K562 (cell line): Measurements from ENCODE around the gene RPL27. TPM values are rescaled to one million over a fixed set of nuclear protein-coding genes. Genes with fewer than 3 reads are reported as not detected.
A peak's percentile ranks its signal among the peaks of the same experiment; 100 is the strongest.

Experiments used
- ATAC-seq: fragments of 200-7000 bp; cut with Tn5 transposase; 3 replicates; pipeline ENCODE4 v1.9.1; 2020; ENCODE audit warnings: moderate library complexity
- BruUV-seq: library from RNA; stranded (reverse); fragments of 400-500 nt; replicated peaks from 2 replicates; lab custom pipeline; 2021; lab: Mats Ljungman, UMichigan
- CTCF ChIA-PET: fragments of 300-600 bp; formaldehyde crosslinking; extraction: SDS; loops from one replicate; lab custom pipeline; 2021; ENCODE audit warnings: low intra/inter-chr PET ratio; lab: Yijun Ruan, JAX
- POLR2A ChIA-PET: fragments of 300-600, 350-650 bp; sonication (Branson Sonifier 250); formaldehyde crosslinking; extraction: SDS; loops from one replicate; lab custom pipeline; 2021; ENCODE audit warnings: antibody characterized with exemption, inconsistent platforms; lab: Yijun Ruan, JAX
- DNase-seq, 4 experiments: peaks; one replicate each; pipeline versions ENCODE4 v3.0.0 to v3.0.0-alpha.2; 2011 to 2018; ENCODE audit warnings: low spot score in 3 of 4, mixed read lengths in 3 of 4; ENCODE audit errors: extremely low read depth in 1 of 4
- FAIRE-seq: peaks from 2 replicates; lab custom pipeline; 2011; peaks lifted over from hg19 to GRCh38; lab: Jason Lieb, UNC
- H2AFZ ChIP-seq: 2 replicates; pipeline ENCODE4 v1.6.0; 2011; ENCODE audit warnings: low read depth, low read length, control low read depth, inconsistent platforms
- H3K27ac ChIP-seq: fragments of 200-600 bp; 3 replicates; pipeline ENCODE4 v1.8.0; 2011; ENCODE audit warnings: low read depth, mild to moderate bottlenecking, control low read depth, inconsistent platforms, low read length, moderate library complexity, mixed read lengths; ENCODE audit errors: extremely low read depth
- H3K27me3 ChIP-seq, 2 experiments: fragments of 300-600 bp in 1 of 2; 2 replicates in 1 of 2; 3 replicates in 1 of 2; pipeline versions ENCODE4 v1.6.0 to v1.8.0; 2011; ENCODE audit warnings: inconsistent platforms in 2 of 2, low read length in 2 of 2, mild to moderate bottlenecking in 1 of 2, mixed read lengths in 1 of 2, moderate library complexity in 1 of 2; ENCODE audit not compliant: control insufficient read depth in 2 of 2, insufficient read depth in 2 of 2
- H3K36me3 ChIP-seq: fragments of 300-600 bp; 3 replicates; pipeline ENCODE4 v1.8.0; 2011; ENCODE audit warnings: mild to moderate bottlenecking, low read length, inconsistent platforms; ENCODE audit not compliant: control insufficient read depth, insufficient read depth
- H3K4me1 ChIP-seq, 2 experiments: fragments of 200-600 bp in 1 of 2; replicated peaks in 1 of 2; 2 replicates in 1 of 2; 3 replicates in 1 of 2; pipeline versions ENCODE4 v1.5.1 to v1.8.0; 2011; ENCODE audit warnings: inconsistent platforms in 2 of 2, low read length in 2 of 2, mild to moderate bottlenecking in 1 of 2, mixed read lengths in 1 of 2, moderate library complexity in 1 of 2; ENCODE audit not compliant: control insufficient read depth in 2 of 2, insufficient read depth in 2 of 2
- H3K4me2 ChIP-seq: 2 replicates; pipeline ENCODE4 v1.6.1; 2011; ENCODE audit warnings: low read length, control low read depth, inconsistent platforms, mixed read lengths; ENCODE audit not compliant: insufficient read depth
- H3K4me3 ChIP-seq: fragments of 200-600 bp; sonication (generic), shearing (Covaris generic); 2 replicates; pipeline ENCODE4 v1.5.1; 2016; ENCODE audit warnings: control low read depth, inconsistent platforms
- H3K79me2 ChIP-seq: fragments of 200-600 bp; 3 replicates; pipeline ENCODE4 v1.8.0; 2011; ENCODE audit warnings: low read length, inconsistent platforms; ENCODE audit not compliant: control insufficient read depth, insufficient read depth
- H3K9ac ChIP-seq, 2 experiments: 2 replicates each; pipeline versions ENCODE4 v1.6.0 to v1.6.1; 2011; ENCODE audit warnings: low read depth in 2 of 2, low read length in 2 of 2, control low read depth in 1 of 2, inconsistent platforms in 1 of 2, mild to moderate bottlenecking in 1 of 2, mixed read lengths in 1 of 2; ENCODE audit not compliant: insufficient read depth in 1 of 2
- H3K9me1 ChIP-seq: one replicate; pipeline ENCODE4 v1.6.0; 2011; ENCODE audit warnings: inconsistent platforms, mild to moderate bottlenecking, low read length, moderate library complexity; ENCODE audit not compliant: control insufficient read depth, insufficient read depth
- H3K9me3 ChIP-seq: replicated peaks from 2 replicates; pipeline ENCODE4 v1.5.1; 2011; ENCODE audit warnings: low read depth, low read length, inconsistent platforms; ENCODE audit not compliant: control insufficient read depth, insufficient read depth
- H4K20me1 ChIP-seq: replicated peaks from 2 replicates; pipeline ENCODE4 v1.6.1; 2011; ENCODE audit warnings: low read length, inconsistent platforms, mixed read lengths; ENCODE audit not compliant: control insufficient read depth, insufficient read depth
- CCNT2 ChIP-seq: IDR thresholded peaks from 2 replicates; pipeline ENCODE4 v1.6.1; 2011; ENCODE audit warnings: borderline replicate concordance, low read depth, mild to moderate bottlenecking, moderate library complexity, mixed read lengths, low read length; ENCODE audit not compliant: insufficient read length; ENCODE audit errors: extremely low read depth
- DNMT1 ChIP-seq: fragments of 450-650 bp; IDR thresholded peaks from 2 replicates; pipeline ENCODE4 v1.6.1; 2016; ENCODE audit warnings: antibody characterized with exemption, mild to moderate bottlenecking
- FIP1L1 ChIP-seq: fragments of 200-400 bp; formaldehyde crosslinking; IDR thresholded peaks from 2 replicates; pipeline ENCODE4 v1.6.1; 2018; ENCODE audit warnings: mild to moderate bottlenecking, low read depth, low read length; ENCODE audit not compliant: poor library complexity, severe bottlenecking
- JUND ChIP-seq, 2 experiments: IDR thresholded peaks; 2 replicates in 1 of 2; 3 replicates in 1 of 2; pipeline ENCODE4 v1.6.1; 2011; ENCODE audit warnings: borderline replicate concordance in 2 of 2, low read depth in 2 of 2, low read length in 2 of 2, improper control_type of control experiment in 1 of 2, missing biosample characterization in 1 of 2, missing genetic modification characterization in 1 of 2, missing genetic modification reagents in 1 of 2
- MYNN ChIP-seq, 2 experiments: sonication (generic); formaldehyde crosslinking in 1 of 2; IDR thresholded peaks; 2 replicates each; pipeline versions ENCODE4 v1.5.0 to v1.6.1; 2016 to 2020; ENCODE audit warnings: antibody characterized with exemption in 1 of 2, missing genetic modification reagents in 1 of 2
- SMAD3 ChIP-seq: fragments of 450-650 bp; formaldehyde crosslinking; conservative IDR thresholded peaks from 2 replicates; pipeline ENCODE4 v1.4.0; 2020; ENCODE audit warnings: mild to moderate bottlenecking
- ZNF592 ChIP-seq: fragments of 450-650 bp; IDR thresholded peaks from 2 replicates; pipeline ENCODE4 v1.6.1; 2017; ENCODE audit warnings: antibody characterized with exemption, mild to moderate bottlenecking
- WGBS: fragments of 100-300 bp; shearing (Covaris generic); methylation state at CpG from one replicate; pipeline ENCODE4 v1.1.6; 2016; ENCODE audit warnings: low coverage, mixed read lengths; ENCODE audit not compliant: insufficient coverage; ENCODE audit errors: missing lambda C conversion rate; 5-methylcytosine and 5-hydroxymethylcytosine counted together
- in situ Hi-C: fragments of 300-500 bp; cut with MboI; formaldehyde crosslinking; loops from 4 replicates; pipeline ENCODE4 v1.15.0; 2018; ENCODE audit warnings: inconsistent platforms, mixed read lengths
- intact Hi-C: fragments of 100-400 bp; cut with micrococcal nuclease; formaldehyde crosslinking; loops from 2 replicates; pipeline ENCODE4 v1.14.2; 2022
- polyA plus RNA-seq, 8 experiments: library from polyadenylated mRNA; depleted of rRNA in 4 of 8; stranded (reverse) in 5 of 8; unstranded in 3 of 8; fragments of >200 nt; fragmentation: Nextera tagmentation in 2 of 8; fragmentation: Illumina TruSeq in 1 of 8; extraction: Ambion mirVana in 2 of 8; extraction: Trizol in 1 of 8; gene quantifications; 2 replicates each; pipeline versions ENCODE4 v1.2.1 to v1.2.3, GENCODE V29; 2011 to 2014; ENCODE audit warnings: inconsistent platforms in 1 of 8, missing spikeins in 1 of 8
- total RNA-seq, 7 experiments: library from RNA; depleted of rRNA in 6 of 7; stranded (reverse); fragments of >200 nt in 6 of 7; fragmentation: Illumina TruSeq in 2 of 7; extraction: Trizol in 2 of 7; gene quantifications; 2 replicates each; pipeline versions ENCODE4 v1.2.1 to v1.2.3, GENCODE V29; 2011 to 2021; ENCODE audit warnings: low replicate concordance in 1 of 7

Gene RPL27
- total and polyA plus RNA-seq, 9 of the 15 experiments (the other 6 are each of a cell fraction or from before 2014, with no cell fraction given) = 1,539 to 6,155 (median 3,710) TPM

- ChIA-PET POLR2A (interaction anchor here (1.0 kb wide), 1 partner anchor 63 kb away, joined by 3 read pairs; no protein-coding TSS in a partner anchor), CTCF (no interaction called here)
- BruUV-seq = no TSS peak
- intact Hi-C loops = loop anchor here (2.0 kb wide), 1 partner anchor 99 kb away; the partner anchor contains the start of gene BRCA1
- no peak overlapping the region for H3K27ac ChIP-seq
- H2AFZ ChIP-seq = no peak overlapping the region
- no peaks in the 10 kb centered on the region for H3K9me1 ChIP-seq
- DNase-seq = peak in 1 of 4 experiments; percentile 43
- no peak for FAIRE-seq
- no peaks in the 10 kb centered on the region for H4K20me1 ChIP-seq
- H3K79me2 ChIP-seq = peaks cover 12% of the 10 kb centered on the region; the same call in 2 of the 3 replicates
- no peaks in the 10 kb centered on the region for H3K27me3 ChIP-seq
- H3K36me3 ChIP-seq = no peaks in the 10 kb centered on the region
- peak overlapping the region in 1 of 2 experiments; percentile 40; a peak in 1 of 4 replicates for H3K9ac ChIP-seq
- no peak for ATAC-seq
- TF ChIP-seq CCNT2 = no peak
- TF ChIP-seq SMAD3 (CRISPR knock-in tag) = no peak
- TF ChIP-seq DNMT1 = no peak
- no peak for TF ChIP-seq ZNF592
- TF ChIP-seq FIP1L1 = no peak
- TF ChIP-seq MYNN (IDR thresholded peaks at IDR 0.05) = 0 out of 2 replicates have a peak, but pooled peaks have one; percentile 59
- TF ChIP-seq MYNN (CRISPR knock-in tag; IDR thresholded peaks at IDR 0.05) = no peak
- TF ChIP-seq JUND (IDR thresholded peaks at IDR 0.05; ENCODE audit: borderline replicate concordance, low read depth, low read length) = 0 out of 2 replicates have a peak, but pooled peaks have one; percentile 12
- TF ChIP-seq JUND (tag; IDR thresholded peaks at IDR 0.05; ENCODE audit: borderline replicate concordance, low read depth, low read length) = no peak
- no peak overlapping the region for H3K4me2 ChIP-seq
- no peaks in the 10 kb centered on the region for H3K9me3 ChIP-seq
- WGBS = 48% methylated on average over 14 of the region's 16 CpGs
- in situ Hi-C loops = no loop called here
- H3K4me1 ChIP-seq = peaks cover 5 to 56% of the 10 kb centered on the region in 2 experiments
- H3K4me3 ChIP-seq = no peak overlapping the region
Observed at GRCh38 chr17:43025766-43026537, 27.7 kb downstream of the RPL27 start.
